Measurements from ENCODE around the gene NEK6. TPM values are rescaled to one million over a fixed set of nuclear protein-coding genes. Genes with fewer than 3 reads are reported as not detected.
A peak's percentile ranks its signal among the peaks of the same experiment; 100 is the strongest.

The NEK6 gene
- total and polyA plus RNA-seq, 10 of the 15 experiments (the other 5 are each of a cell fraction or from before 2014, with no cell fraction given) = 31.3 to 161 (median 89.2) TPM

GRCh38 chr9:124326378-124326777 is 68.6 kb downstream of the NEK6 start:
- no peak overlapping the region for H3K9ac ChIP-seq (ENCODE audit: control insufficient read depth, insufficient read depth, low read length)
- H3K4me2 ChIP-seq (ENCODE audit: control insufficient read depth, insufficient read depth) = no peak overlapping the region
- ChIA-PET SMC1A (ENCODE audit: uncharacterized antibody, unreplicated experiment) (interaction anchor here (1.2 to 2.2 kb wide), 3 partner anchors 40 to 199 kb away, joined by 3 to 4 read pairs (median 4); no protein-coding TSS in a partner anchor), RAD21 (ENCODE audit: unreplicated experiment) (interaction anchor here (2.6 kb wide), 1 partner anchor 199 kb away, joined by 14 read pairs; no protein-coding TSS in a partner anchor), CTCF (interaction anchor here (1.3 kb wide), 1 partner anchor 200 kb away, joined by 4 read pairs; no protein-coding TSS in a partner anchor), POLR2A (no interaction called here)
- DNase-seq (ENCODE audit: low read depth, low spot score) (no peak), ATAC-seq (no peak; the same call in 2 of the 3 replicates), FAIRE-seq (no peak)
- intact Hi-C loops (cut with micrococcal nuclease; ENCODE audit: unreplicated experiment) = no loop called here
- H3K27ac ChIP-seq (ENCODE audit: control insufficient read depth, insufficient read depth) = no peak overlapping the region
- H4K20me1 ChIP-seq (ENCODE audit: control insufficient read depth, insufficient read depth) = no peaks in the 10 kb centered on the region
- no TSS peak for BruUV-seq (replicated peaks)
- H3K36me3 ChIP-seq (ENCODE audit: control insufficient read depth in 2 of 2, insufficient read depth in 2 of 2, low read length in 1 of 2) = peaks cover 40 to 71% of the 10 kb centered on the region in 2 experiments
- no peaks in the 10 kb centered on the region; the same call in 1 of the 2 replicates for H3K79me2 ChIP-seq (ENCODE audit: control insufficient read depth, insufficient read depth, low read length)
- in situ Hi-C loops (cut with MboI) = no loop called here
- H3K27me3 ChIP-seq (replicated peaks in 1 of 2; ENCODE audit: control insufficient read depth in 2 of 2, insufficient read depth in 2 of 2, low read length in 1 of 2) = no peaks in the 10 kb centered on the region
- no peak overlapping the region for H3K4me3 ChIP-seq
- TF ChIP-seq MYB (IDR thresholded peaks at IDR 0.05; ENCODE audit: borderline replicate concordance, low read depth, low read length) = no peak
- TF ChIP-seq BHLHE40 (IDR thresholded peaks at IDR 0.05; ENCODE audit: borderline replicate concordance in 1 of 2, low read depth in 2 of 2, low read length in 1 of 2) = peak in 1 of 2 experiments; percentile 10; a peak in 1 of 4 replicates
- 82% methylated on average over 21 of the region's 21 CpGs for WGBS (ENCODE audit: insufficient coverage, insufficient replicate concordance, low lambda C conversion rate, missing lambda C conversion rate)
- no peaks in the 10 kb centered on the region for H3K9me3 ChIP-seq (replicated peaks; ENCODE audit: control insufficient read depth, insufficient read depth, low read length)
- H3K4me1 ChIP-seq (ENCODE audit: control insufficient read depth, insufficient read depth, low read length) = peaks cover 8% of the 10 kb centered on the region
- H2AFZ ChIP-seq (ENCODE audit: control insufficient read depth, low read depth, low read length) = no peak overlapping the region

GRCh38 chr9:124327491-124327890 is 69.7 kb downstream of the NEK6 start:
- intact Hi-C loops (cut with micrococcal nuclease; ENCODE audit: unreplicated experiment) = no loop called here
- peaks cover 34 to 69% of the 10 kb centered on the region in 2 experiments for H3K36me3 ChIP-seq (ENCODE audit: control insufficient read depth in 2 of 2, insufficient read depth in 2 of 2, low read length in 1 of 2)
- CTCF ChIA-PET = interaction anchor here (1.3 kb wide), 1 partner anchor 201 kb away, joined by 4 read pairs; no protein-coding TSS in a partner anchor

More at GRCh38 chr9:124327491-124327890, 69.7 kb downstream of the NEK6 start:
- Histone ChIP-seq H3K9me3 (replicated peaks; ENCODE audit: control insufficient read depth, insufficient read depth, low read length) (no peaks in the 10 kb centered on the region), H2AFZ (ENCODE audit: control insufficient read depth, low read depth, low read length) (no peak overlapping the region), H3K4me3 (no peak overlapping the region), H3K27me3 (replicated peaks in 1 of 2; ENCODE audit: control insufficient read depth in 2 of 2, insufficient read depth in 2 of 2, low read length in 1 of 2) (no peaks in the 10 kb centered on the region), H3K9ac (ENCODE audit: control insufficient read depth, insufficient read depth, low read length) (no peak overlapping the region), H3K4me2 (ENCODE audit: control insufficient read depth, insufficient read depth) (no peak overlapping the region), H4K20me1 (ENCODE audit: control insufficient read depth, insufficient read depth) (no peaks in the 10 kb centered on the region), H3K27ac (ENCODE audit: control insufficient read depth, insufficient read depth) (no peak overlapping the region), H3K4me1 (ENCODE audit: control insufficient read depth, insufficient read depth, low read length) (peaks cover 8% of the 10 kb centered on the region), H3K79me2 (ENCODE audit: control insufficient read depth, insufficient read depth, low read length) (no peaks in the 10 kb centered on the region; the same call in 1 of the 2 replicates)
- POLR2A ChIA-PET = no interaction called here
- no peak for ATAC-seq
- FAIRE-seq = no peak
- SMC1A ChIA-PET (ENCODE audit: uncharacterized antibody, unreplicated experiment) = interaction anchor here (1.6 kb wide), 1 partner anchor 200 kb away, joined by 4 read pairs; no protein-coding TSS in a partner anchor
- peak; percentile 54; the same call in 1 of the 2 replicates for TF ChIP-seq POLR2A (IDR thresholded peaks at IDR 0.05; ENCODE audit: low read depth, low read length)
- no peak for TF ChIP-seq SPI1 (IDR thresholded peaks at IDR 0.05; ENCODE audit: borderline replicate concordance, insufficient read depth, low read depth, low read length)
- WGBS (ENCODE audit: insufficient coverage, insufficient replicate concordance, low lambda C conversion rate, missing lambda C conversion rate) = 83% methylated on average over 6 of the region's 9 CpGs
- no TSS peak for BruUV-seq (replicated peaks)
- RAD21 ChIA-PET (ENCODE audit: unreplicated experiment) = interaction anchor here (0.8 kb wide), 1 partner anchor 201 kb away, joined by 4 read pairs; no protein-coding TSS in a partner anchor
- DNase-seq (ENCODE audit: low read depth, low spot score) = no peak
- in situ Hi-C loops (cut with MboI) = no loop called here

Measured in GM12878 (cell line).